ENCODE results near the gene SORCS2. TPM values are rescaled to one million over a fixed set of nuclear protein-coding genes. Genes with fewer than 3 reads are reported as not detected.

Gene SORCS2
- total RNA-seq, 1 experiment from 2014 or later, result 0.15 TPM

DNA sequence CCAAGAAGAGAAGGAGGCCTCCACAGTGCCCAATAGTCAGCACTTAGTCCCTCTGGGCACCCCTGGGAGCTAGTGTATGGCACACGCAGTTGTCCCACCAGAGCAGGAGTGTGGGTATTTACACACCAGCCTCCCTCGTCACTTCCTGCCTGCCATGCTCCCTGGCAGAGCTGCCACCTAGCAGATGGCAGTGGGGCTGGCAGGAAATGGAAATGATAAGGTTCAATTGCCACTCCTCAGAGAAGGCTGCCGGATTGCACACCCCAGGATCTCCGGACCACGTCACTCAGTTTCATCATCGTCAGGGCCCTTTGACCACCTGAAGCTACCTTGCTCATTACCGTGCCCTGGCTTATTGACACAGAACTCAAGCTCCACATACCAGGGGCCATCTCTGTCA, 415.7 kb downstream of the SORCS2 start:
- no peaks in the 10 kb centered on the region for H3K4me1 ChIP-seq (ENCODE audit: control insufficient read depth, insufficient read depth, low read length)
- ChIA-PET CTCF (no interaction called here), POLR2A (no interaction called here)
- intact Hi-C loops (cut with micrococcal nuclease; ENCODE audit: unreplicated experiment) (no loop called here), in situ Hi-C loops (cut with HindIII; ENCODE audit: low pct_unique_long_range_greater_than_20kb, low sequenced_read_pairs) (no loop called here)
- BruUV-seq (replicated peaks), result no TSS peak
- no peak overlapping the region for H3K4me3 ChIP-seq (ENCODE audit: low read depth in 2 of 2, low read length in 2 of 2)
- no peaks in the 10 kb centered on the region for H3K36me3 ChIP-seq (ENCODE audit: control insufficient read depth, insufficient read depth, low read length)
- ATAC-seq (no peak), DNase-seq (ENCODE audit: low read depth, low spot score) (no peak)
- H3K27me3 ChIP-seq (ENCODE audit: control insufficient read depth, insufficient read depth, low read length), result no peaks in the 10 kb centered on the region
- no peaks in the 10 kb centered on the region for H3K9me3 ChIP-seq (ENCODE audit: control insufficient read depth, insufficient read depth, low read depth, low read length)
- TF ChIP-seq POLR2AphosphoS5 (IDR thresholded peaks at IDR 0.05; ENCODE audit: low read depth, low read length) (no peak), SIN3A (IDR thresholded peaks at IDR 0.05; ENCODE audit: borderline replicate concordance, insufficient read depth, low read depth, low read length) (no peak), TCF7L2 (IDR thresholded peaks at IDR 0.05; ENCODE audit: low read depth, low read length) (no peak)
- TF ChIP-seq, protein P1, sequence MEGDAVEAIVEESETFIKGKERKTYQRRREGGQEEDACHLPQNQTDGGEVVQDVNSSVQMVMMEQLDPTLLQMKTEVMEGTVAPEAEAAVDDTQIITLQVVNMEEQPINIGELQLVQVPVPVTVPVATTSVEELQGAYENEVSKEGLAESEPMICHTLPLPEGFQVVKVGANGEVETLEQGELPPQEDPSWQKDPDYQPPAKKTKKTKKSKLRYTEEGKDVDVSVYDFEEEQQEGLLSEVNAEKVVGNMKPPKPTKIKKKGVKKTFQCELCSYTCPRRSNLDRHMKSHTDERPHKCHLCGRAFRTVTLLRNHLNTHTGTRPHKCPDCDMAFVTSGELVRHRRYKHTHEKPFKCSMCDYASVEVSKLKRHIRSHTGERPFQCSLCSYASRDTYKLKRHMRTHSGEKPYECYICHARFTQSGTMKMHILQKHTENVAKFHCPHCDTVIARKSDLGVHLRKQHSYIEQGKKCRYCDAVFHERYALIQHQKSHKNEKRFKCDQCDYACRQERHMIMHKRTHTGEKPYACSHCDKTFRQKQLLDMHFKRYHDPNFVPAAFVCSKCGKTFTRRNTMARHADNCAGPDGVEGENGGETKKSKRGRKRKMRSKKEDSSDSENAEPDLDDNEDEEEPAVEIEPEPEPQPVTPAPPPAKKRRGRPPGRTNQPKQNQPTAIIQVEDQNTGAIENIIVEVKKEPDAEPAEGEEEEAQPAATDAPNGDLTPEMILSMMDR (IDR thresholded peaks at IDR 0.05), result no peak
- TF ChIP-seq, protein P2, sequence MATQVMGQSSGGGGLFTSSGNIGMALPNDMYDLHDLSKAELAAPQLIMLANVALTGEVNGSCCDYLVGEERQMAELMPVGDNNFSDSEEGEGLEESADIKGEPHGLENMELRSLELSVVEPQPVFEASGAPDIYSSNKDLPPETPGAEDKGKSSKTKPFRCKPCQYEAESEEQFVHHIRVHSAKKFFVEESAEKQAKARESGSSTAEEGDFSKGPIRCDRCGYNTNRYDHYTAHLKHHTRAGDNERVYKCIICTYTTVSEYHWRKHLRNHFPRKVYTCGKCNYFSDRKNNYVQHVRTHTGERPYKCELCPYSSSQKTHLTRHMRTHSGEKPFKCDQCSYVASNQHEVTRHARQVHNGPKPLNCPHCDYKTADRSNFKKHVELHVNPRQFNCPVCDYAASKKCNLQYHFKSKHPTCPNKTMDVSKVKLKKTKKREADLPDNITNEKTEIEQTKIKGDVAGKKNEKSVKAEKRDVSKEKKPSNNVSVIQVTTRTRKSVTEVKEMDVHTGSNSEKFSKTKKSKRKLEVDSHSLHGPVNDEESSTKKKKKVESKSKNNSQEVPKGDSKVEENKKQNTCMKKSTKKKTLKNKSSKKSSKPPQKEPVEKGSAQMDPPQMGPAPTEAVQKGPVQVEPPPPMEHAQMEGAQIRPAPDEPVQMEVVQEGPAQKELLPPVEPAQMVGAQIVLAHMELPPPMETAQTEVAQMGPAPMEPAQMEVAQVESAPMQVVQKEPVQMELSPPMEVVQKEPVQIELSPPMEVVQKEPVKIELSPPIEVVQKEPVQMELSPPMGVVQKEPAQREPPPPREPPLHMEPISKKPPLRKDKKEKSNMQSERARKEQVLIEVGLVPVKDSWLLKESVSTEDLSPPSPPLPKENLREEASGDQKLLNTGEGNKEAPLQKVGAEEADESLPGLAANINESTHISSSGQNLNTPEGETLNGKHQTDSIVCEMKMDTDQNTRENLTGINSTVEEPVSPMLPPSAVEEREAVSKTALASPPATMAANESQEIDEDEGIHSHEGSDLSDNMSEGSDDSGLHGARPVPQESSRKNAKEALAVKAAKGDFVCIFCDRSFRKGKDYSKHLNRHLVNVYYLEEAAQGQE (IDR thresholded peaks at IDR 0.05; ENCODE audit: insufficient read depth in 1 of 2, low read depth in 2 of 2, low read length in 1 of 2), result no peak
- H3K27ac ChIP-seq (ENCODE audit: low read length), result no peak overlapping the region

DNA sequence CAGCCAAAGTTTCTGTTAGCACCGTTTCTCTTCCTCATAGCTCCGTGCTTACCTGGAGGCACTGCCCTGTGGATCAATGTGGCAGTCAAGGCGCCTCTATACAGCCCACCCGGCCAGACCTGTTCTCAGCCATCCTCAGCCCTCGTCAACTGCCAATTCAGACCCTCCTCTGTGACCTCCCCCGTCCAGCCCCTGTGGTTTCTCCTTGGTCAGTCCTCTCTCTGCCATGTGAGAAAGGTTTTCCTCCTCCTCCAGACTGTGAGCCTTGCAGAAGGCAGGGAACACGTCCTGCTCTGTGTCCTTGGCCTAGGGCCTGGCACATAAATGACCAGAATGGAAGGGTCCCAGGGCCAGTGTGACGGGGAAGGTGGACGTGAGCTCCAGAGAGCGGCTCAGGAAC, 417.0 kb downstream of the SORCS2 start:
- ATAC-seq (no peak), DNase-seq (ENCODE audit: low read depth, low spot score) (no peak)
- BruUV-seq (replicated peaks), result no TSS peak
- no peaks in the 10 kb centered on the region for H3K36me3 ChIP-seq (ENCODE audit: control insufficient read depth, insufficient read depth, low read length)
- H3K27ac ChIP-seq (ENCODE audit: low read length), result no peak overlapping the region
- no peaks in the 10 kb centered on the region for H3K4me1 ChIP-seq (ENCODE audit: control insufficient read depth, insufficient read depth, low read length)
- H3K9me3 ChIP-seq (ENCODE audit: control insufficient read depth, insufficient read depth, low read depth, low read length), result no peaks in the 10 kb centered on the region
- in situ Hi-C loops (cut with HindIII; ENCODE audit: low pct_unique_long_range_greater_than_20kb, low sequenced_read_pairs) (no loop called here), intact Hi-C loops (cut with micrococcal nuclease; ENCODE audit: unreplicated experiment) (no loop called here)
- no peak overlapping the region for H3K4me3 ChIP-seq (ENCODE audit: low read depth in 2 of 2, low read length in 2 of 2)
- ChIA-PET CTCF (no interaction called here), POLR2A (no interaction called here)
- no peaks in the 10 kb centered on the region for H3K27me3 ChIP-seq (ENCODE audit: control insufficient read depth, insufficient read depth, low read length)
- TF ChIP-seq SIN3A (IDR thresholded peaks at IDR 0.05; ENCODE audit: borderline replicate concordance, insufficient read depth, low read depth, low read length) (no peak), TCF7L2 (IDR thresholded peaks at IDR 0.05; ENCODE audit: low read depth, low read length) (no peak), POLR2AphosphoS5 (IDR thresholded peaks at IDR 0.05; ENCODE audit: low read depth, low read length) (no peak)
- TF ChIP-seq, protein P2 (IDR thresholded peaks at IDR 0.05; ENCODE audit: insufficient read depth in 1 of 2, low read depth in 2 of 2, low read length in 1 of 2), result no peak
- TF ChIP-seq, protein P1 (IDR thresholded peaks at IDR 0.05), result no peak

All from Panc1 (cell line).